H1 (cell line): ENCODE results near the gene TTC24. TPM values are rescaled to one million over a fixed set of nuclear protein-coding genes. Genes with fewer than 3 reads are reported as not detected.

Source experiments
- ATF3 ChIP-seq: IDR thresholded peaks from 2 replicates; pipeline ENCODE4 v1.6.1; 2011; ENCODE audit warnings: low read depth, mild to moderate bottlenecking, low read length; ENCODE audit not compliant: insufficient read depth
- CHD7 ChIP-seq: fragments of 300-600 bp; sonication (generic); IDR thresholded peaks from 2 replicates; pipeline ENCODE4 v1.7.1; 2012; ENCODE audit warnings: low read length, moderate library complexity, mild to moderate bottlenecking, inconsistent platforms; ENCODE audit not compliant: insufficient replicate concordance
- E2F6 ChIP-seq: IDR thresholded peaks from 2 replicates; pipeline ENCODE4 v1.6.1; 2012; ENCODE audit warnings: inconsistent platforms
- JUND ChIP-seq: IDR thresholded peaks from 2 replicates; pipeline ENCODE4 v1.6.1; 2011; ENCODE audit warnings: mild to moderate bottlenecking, improper control_type of control experiment, low read length
- SIN3A ChIP-seq, 2 experiments: IDR thresholded peaks in 1 of 2; conservative IDR thresholded peaks in 1 of 2; 2 replicates each; pipeline ENCODE4 v1.6.1; 2011 to 2012; ENCODE audit warnings: low read length in 2 of 2, improper control_type of control experiment in 1 of 2, low read depth in 1 of 2, mild to moderate bottlenecking in 1 of 2
- polyA plus RNA-seq, 7 experiments: library from polyadenylated mRNA; depleted of rRNA in 3 of 7; stranded (reverse) in 5 of 7; unstranded in 2 of 7; fragments of >200 nt in 5 of 7; fragments of 200-250 nt in 2 of 7; gene quantifications; 1 replicate in 5 of 7; 2 replicates in 1 of 7; 4 replicates in 1 of 7; pipeline versions ENCODE4 v1.2.1 to v1.2.3, GENCODE V29; 2011 to 2013; ENCODE audit warnings: missing spikeins in 2 of 7, mixed read lengths in 2 of 7
- total RNA-seq: library from RNA; stranded (reverse); fragmentation: NEBNext Ultra II Directional; extraction: Animal tissue kit (Norgen Biotek cat#: 25700); gene quantifications from 2 replicates; pipeline ENCODE4 v1.2.1, GENCODE V29; 2021

Gene TTC24
- total and polyA plus RNA-seq, 2 of the 8 experiments (the other 6 are each of a cell fraction or from before 2014, with no cell fraction given), result 0.08 TPM; not detected in 1

GRCh38 chr1:156546267-156546666 is 33.3 kb upstream of the TTC24 start (continued):
- TF ChIP-seq JUND (no peak), SIN3A (conservative IDR thresholded peaks at IDR 0.05 in 1 of 2, IDR thresholded peaks at IDR 0.05 in 1 of 2; ENCODE audit: low read depth in 1 of 2, low read length in 2 of 2) (no peak), CHD7 (no peak), ATF3 (no peak), E2F6 (no peak)
